K562 (cell line): Measurements from ENCODE around the gene VPS35. TPM values are rescaled to one million over a fixed set of nuclear protein-coding genes. Genes with fewer than 3 reads are reported as not detected.

Experiments
- AFF1 ChIP-seq, 2 experiments: fragments of 450-650 bp; IDR thresholded peaks; 2 replicates each; pipeline ENCODE4 v1.6.1; 2018; ENCODE audit warnings: mild to moderate bottlenecking in 2 of 2, low read depth in 1 of 2; ENCODE audit not compliant: partially characterized antibody in 2 of 2
- ATF7 ChIP-seq: fragments of 450-650 bp; IDR thresholded peaks from 2 replicates; pipeline ENCODE4 v1.7.1; 2014; ENCODE audit warnings: mild to moderate bottlenecking, moderate library complexity
- E2F6 ChIP-seq, 2 experiments: IDR thresholded peaks; 2 replicates each; pipeline ENCODE4 v1.6.1; 2011; ENCODE audit warnings: borderline replicate concordance in 1 of 2, control low read depth in 1 of 2, low read depth in 1 of 2, low read length in 1 of 2, mild to moderate bottlenecking in 1 of 2, mixed read lengths in 1 of 2, moderate library complexity in 1 of 2; ENCODE audit not compliant: insufficient read depth in 1 of 2, insufficient read length in 1 of 2, poor library complexity in 1 of 2, severe bottlenecking in 1 of 2; ENCODE audit errors: extremely low read depth in 1 of 2
- E2F8 ChIP-seq: fragments of 450-650 bp; IDR thresholded peaks from 2 replicates; pipeline ENCODE4 v1.7.1; 2018; ENCODE audit warnings: mild to moderate bottlenecking, low read depth; ENCODE audit not compliant: partially characterized antibody
- ESRRA ChIP-seq: fragments of 450-650 bp; IDR thresholded peaks from 2 replicates; pipeline ENCODE4 v1.6.1; 2014; ENCODE audit warnings: low read depth, mild to moderate bottlenecking, moderate library complexity, borderline replicate concordance
- HOXB6 ChIP-seq: fragments of 250-450 bp; sonication (Bioruptor Pico); IDR thresholded peaks from 2 replicates; pipeline ENCODE4 v1.5.1; 2022; ENCODE audit warnings: mild to moderate bottlenecking, borderline replicate concordance
- SIN3B ChIP-seq: fragments of 450-650 bp; IDR thresholded peaks from 2 replicates; pipeline ENCODE4 v1.6.1; 2017; ENCODE audit warnings: low read depth, mild to moderate bottlenecking, moderate library complexity
- SMARCA4 ChIP-seq: fragments of 450-650 bp; IDR thresholded peaks from 2 replicates; pipeline ENCODE4 v1.6.1; 2016
- SOX6 ChIP-seq: fragments of 450-650 bp; IDR thresholded peaks from 2 replicates; pipeline ENCODE4 v1.6.1; 2014; ENCODE audit warnings: mild to moderate bottlenecking
- ZBTB43 ChIP-seq: sonication (generic); formaldehyde crosslinking; IDR thresholded peaks from 2 replicates; pipeline ENCODE4 v1.8.0; 2023; ENCODE audit warnings: mild to moderate bottlenecking, missing genetic modification reagents
- ZNF12 ChIP-seq: sonication (generic); formaldehyde crosslinking; IDR thresholded peaks from 2 replicates; pipeline ENCODE4 v1.4.0; 2020; ENCODE audit warnings: mild to moderate bottlenecking, missing genetic modification reagents
- ZNF165 ChIP-seq: fragments of 250-450 bp; sonication (Bioruptor Pico); IDR thresholded peaks from 2 replicates; pipeline ENCODE4 v1.4.0; 2020; ENCODE audit warnings: borderline replicate concordance
- ZNF23 ChIP-seq: fragments of 250-450 bp; sonication (Bioruptor Pico); IDR thresholded peaks from 2 replicates; pipeline ENCODE4 v1.4.0; 2020; ENCODE audit warnings: mild to moderate bottlenecking
- ZNF41 ChIP-seq: fragments of 250-450 bp; sonication (Bioruptor Pico); conservative IDR thresholded peaks from 2 replicates; pipeline ENCODE4 v1.4.0; 2020; ENCODE audit warnings: mild to moderate bottlenecking
- polyA plus RNA-seq, 8 experiments: library from polyadenylated mRNA; depleted of rRNA in 4 of 8; stranded (reverse) in 5 of 8; unstranded in 3 of 8; fragments of >200 nt; fragmentation: Nextera tagmentation in 2 of 8; fragmentation: Illumina TruSeq in 1 of 8; extraction: Ambion mirVana in 2 of 8; extraction: Trizol in 1 of 8; gene quantifications; 2 replicates each; pipeline versions ENCODE4 v1.2.1 to v1.2.3, GENCODE V29; 2011 to 2014; ENCODE audit warnings: inconsistent platforms in 1 of 8, missing spikeins in 1 of 8
- total RNA-seq, 7 experiments: library from RNA; depleted of rRNA in 6 of 7; stranded (reverse); fragments of >200 nt in 6 of 7; fragmentation: Illumina TruSeq in 2 of 7; extraction: Trizol in 2 of 7; gene quantifications; 2 replicates each; pipeline versions ENCODE4 v1.2.1 to v1.2.3, GENCODE V29; 2011 to 2021; ENCODE audit warnings: low replicate concordance in 1 of 7
- TF ChIP-seq, protein P1 (sequence below): fragments of 200-800 bp; sonication (Bioruptor generic); IDR thresholded peaks from 2 replicates; pipeline ENCODE4 v1.6.1; 2017; ENCODE audit warnings: missing genetic modification characterization, missing compliant biosample characterization

Gene VPS35
- total and polyA plus RNA-seq, 9 of the 15 experiments (the other 6 are each of a cell fraction or from before 2014, with no cell fraction given), result 32.7 to 131 (median 66.2) TPM

DNA sequence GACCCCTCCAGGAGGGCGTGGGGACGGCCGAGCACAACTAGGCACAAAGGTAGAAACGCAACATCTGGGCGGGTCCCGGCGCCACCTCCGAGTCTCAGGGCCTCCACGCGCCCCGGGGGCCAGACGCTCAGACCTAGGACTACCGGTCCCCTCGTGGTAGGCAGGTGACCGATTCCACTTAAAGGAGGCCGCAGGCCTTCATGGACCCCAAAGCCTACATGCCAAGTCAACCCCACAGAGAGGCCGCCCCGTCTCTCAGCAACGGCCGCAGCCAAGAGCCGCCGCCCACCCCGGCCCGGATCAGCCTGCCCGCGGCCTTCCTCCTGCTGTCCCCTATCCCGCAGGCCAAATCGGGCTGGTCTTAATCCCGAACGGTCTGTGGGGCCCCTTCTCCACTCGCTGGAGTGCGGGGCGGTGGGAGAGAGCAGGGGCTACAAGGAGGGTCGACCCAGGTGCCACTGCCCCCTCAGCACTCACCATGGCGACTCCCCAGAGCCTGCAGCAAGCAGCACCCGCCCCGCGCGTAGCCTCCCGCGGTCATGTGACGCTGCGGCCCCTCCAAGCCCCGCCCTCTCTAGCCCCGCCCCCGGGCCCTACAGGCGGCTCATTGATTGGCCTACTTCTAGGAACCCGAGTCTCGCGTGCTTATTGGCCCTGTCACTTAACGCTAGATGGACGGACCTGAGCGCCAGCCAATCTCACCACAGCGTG, at the start of gene VPS35 (continued):
- TF ChIP-seq E2F6 (IDR thresholded peaks at IDR 0.05; ENCODE audit: borderline replicate concordance in 1 of 2, extremely low read depth in 1 of 2, insufficient read depth in 1 of 2, insufficient read length in 1 of 2, low read depth in 1 of 2, low read length in 1 of 2, poor library complexity in 1 of 2, severe bottlenecking in 1 of 2) (no peak), ATF7 (0 out of 2 replicates have a peak, but pooled peaks have one; percentile 38), ZNF165 (CRISPR knock-in tag) (no peak), AFF1 (IDR thresholded peaks at IDR 0.05; ENCODE audit: low read depth in 1 of 2, partially characterized antibody in 2 of 2) (no peak), E2F8 (no peak), ESRRA (0 out of 2 replicates have a peak, but pooled peaks have one; percentile 1), ZBTB43 (CRISPR knock-in tag) (no peak), HOXB6 (CRISPR knock-in tag) (no peak), ZNF41 (0 out of 2 replicates have a peak, but pooled peaks have one; percentile 14), ZNF23 (no peak), ZNF12 (CRISPR knock-in tag) (0 out of 2 replicates have a peak, but pooled peaks have one; percentile 57), SMARCA4 (0 out of 2 replicates have a peak, but pooled peaks have one; percentile 9), SOX6 (no peak), SIN3B (peak; percentile 80)
- TF ChIP-seq, protein P1, sequence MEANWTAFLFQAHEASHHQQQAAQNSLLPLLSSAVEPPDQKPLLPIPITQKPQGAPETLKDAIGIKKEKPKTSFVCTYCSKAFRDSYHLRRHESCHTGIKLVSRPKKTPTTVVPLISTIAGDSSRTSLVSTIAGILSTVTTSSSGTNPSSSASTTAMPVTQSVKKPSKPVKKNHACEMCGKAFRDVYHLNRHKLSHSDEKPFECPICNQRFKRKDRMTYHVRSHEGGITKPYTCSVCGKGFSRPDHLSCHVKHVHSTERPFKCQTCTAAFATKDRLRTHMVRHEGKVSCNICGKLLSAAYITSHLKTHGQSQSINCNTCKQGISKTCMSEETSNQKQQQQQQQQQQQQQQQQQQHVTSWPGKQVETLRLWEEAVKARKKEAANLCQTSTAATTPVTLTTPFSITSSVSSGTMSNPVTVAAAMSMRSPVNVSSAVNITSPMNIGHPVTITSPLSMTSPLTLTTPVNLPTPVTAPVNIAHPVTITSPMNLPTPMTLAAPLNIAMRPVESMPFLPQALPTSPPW, result peak; percentile 78
